ENCODE data around the gene AHCYL2.
"Not testable (repeated sequence)": the region's sequence is repeated elsewhere in the genome, so short reads cannot be mapped to it uniquely, and the experiment has no call there.

Gene AHCYL2

GRCh38 chr7:129227646-129228578, 3.1 kb downstream of the AHCYL2 start:
- intact Hi-C loops (cut with DNase I): loop anchor here (10.0 kb wide), 1 partner anchor 387 kb away; the partner anchor contains the start of gene NRF1
- no peak for DNase-seq

GRCh38 chr7:129228633-129229032, 3.8 kb downstream of the AHCYL2 start:
- intact Hi-C loops (cut with DNase I): loop anchor here (10.0 kb wide), 1 partner anchor 386 kb away; the partner anchor contains the start of gene NRF1

GRCh38 chr7:129231666-129232065, 6.8 kb downstream of the AHCYL2 start:
- intact Hi-C loops (cut with DNase I): no loop called here

More at GRCh38 chr7:129228633-129229032, 3.8 kb downstream of the AHCYL2 start:
- no peak for DNase-seq

GRCh38 chr7:129238546-129238945, 13.7 kb downstream of the AHCYL2 start:
- DNase-seq: no peak
- intact Hi-C loops (cut with DNase I): no loop called here

More at GRCh38 chr7:129231666-129232065, 6.8 kb downstream of the AHCYL2 start:
- no peak for DNase-seq

- DNase-seq: no peak
- intact Hi-C loops (cut with DNase I): no loop called here
These were observed 15.4 kb downstream of the AHCYL2 start for GRCh38 chr7:129240119-129240820.

GRCh38 chr7:129244220-129244619, 19.4 kb downstream of the AHCYL2 start:
- intact Hi-C loops (cut with DNase I): no loop called here
- DNase-seq: no peak

GRCh38 chr7:129245533-129245932, 20.7 kb downstream of the AHCYL2 start:
- no peak for DNase-seq

GRCh38 chr7:129247087-129247486, 22.3 kb downstream of the AHCYL2 start:
- intact Hi-C loops (cut with DNase I): no loop called here

More at GRCh38 chr7:129245533-129245932, 20.7 kb downstream of the AHCYL2 start:
- intact Hi-C loops (cut with DNase I): no loop called here

GRCh38 chr7:129252128-129252527, 27.3 kb downstream of the AHCYL2 start:
- intact Hi-C loops (cut with DNase I): no loop called here
- no peak for DNase-seq

More at GRCh38 chr7:129247087-129247486, 22.3 kb downstream of the AHCYL2 start:
- no peak for DNase-seq

GRCh38 chr7:129252603-129253002, 27.8 kb downstream of the AHCYL2 start:
- intact Hi-C loops (cut with DNase I); DNase-seq: not testable (repeated sequence)

- intact Hi-C loops (cut with DNase I): no loop called here
- no peak for DNase-seq
These were observed 31.0 kb downstream of the AHCYL2 start for GRCh38 chr7:129255800-129256199.

GRCh38 chr7:129256221-129256620, 31.4 kb downstream of the AHCYL2 start:
- intact Hi-C loops (cut with DNase I): no loop called here
- DNase-seq: no peak

GRCh38 chr7:129257168-129257567, 32.3 kb downstream of the AHCYL2 start:
- intact Hi-C loops (cut with DNase I): no loop called here
- DNase-seq: no peak

GRCh38 chr7:129258649-129259389, 34.0 kb downstream of the AHCYL2 start:
- intact Hi-C loops (cut with DNase I): no loop called here
- DNase-seq: no peak

- DNase-seq: no peak
- intact Hi-C loops (cut with DNase I): no loop called here
These were observed 37.5 kb downstream of the AHCYL2 start for GRCh38 chr7:129262324-129262723.

GRCh38 chr7:129263168-129263567, 38.3 kb downstream of the AHCYL2 start:
- DNase-seq: no peak
- intact Hi-C loops (cut with DNase I): no loop called here

GRCh38 chr7:129264534-129264933, 39.7 kb downstream of the AHCYL2 start:
- DNase-seq: no peak

GRCh38 chr7:129265328-129265727, 40.5 kb downstream of the AHCYL2 start:
- no peak for DNase-seq
- intact Hi-C loops (cut with DNase I): no loop called here

More at GRCh38 chr7:129264534-129264933, 39.7 kb downstream of the AHCYL2 start:
- intact Hi-C loops (cut with DNase I): no loop called here

- no peak for DNase-seq
- intact Hi-C loops (cut with DNase I): no loop called here
These were observed 41.4 kb downstream of the AHCYL2 start for GRCh38 chr7:129266181-129266580.

- intact Hi-C loops (cut with DNase I): no loop called here
- no peak for DNase-seq
These were observed 45.2 kb downstream of the AHCYL2 start for GRCh38 chr7:129270077-129270476.

Data from posterior cingulate gyrus (tissue), 11 donors.